GM23338 (cell line): ENCODE data around the gene NR2C1.

Experiments used
- CREB1 ChIP-seq: fragments of 250-450 bp; sonication (Bioruptor Pico); IDR thresholded peaks from 2 replicates; pipeline ENCODE4 v1.5.0; 2020; ENCODE audit warnings: low read depth, mild to moderate bottlenecking, moderate library complexity
- CTCF ChIP-seq, 2 experiments: fragments of 200-600 bp in 1 of 2; sonication (generic) in 1 of 2; conservative IDR thresholded peaks; 2 replicates each; pipeline versions ENCODE4 v1.5.1 to v1.6.1; 2016 to 2017; ENCODE audit warnings: antibody characterized with exemption in 2 of 2, low read depth in 2 of 2, mild to moderate bottlenecking in 2 of 2, moderate library complexity in 1 of 2
- EZH2 ChIP-seq: fragments of 200-600 bp; sonication (generic); IDR thresholded peaks from one replicate; pipeline ENCODE4 v1.8.0; 2017; ENCODE audit warnings: antibody characterized with exemption, mild to moderate bottlenecking, low read depth; ENCODE audit not compliant: unreplicated experiment
- EZH2phosphoT487 ChIP-seq: fragments of 200-600 bp; sonication (generic); IDR thresholded peaks from one replicate; pipeline ENCODE4 v1.8.1; 2018; ENCODE audit warnings: antibody characterized with exemption; ENCODE audit not compliant: unreplicated experiment
- JUNB ChIP-seq: IDR thresholded peaks from one replicate; pipeline ENCODE4 v1.6.1; 2016; ENCODE audit warnings: antibody characterized with exemption; ENCODE audit not compliant: unreplicated experiment
- POLR2AphosphoS5 ChIP-seq: IDR thresholded peaks from 2 replicates; pipeline ENCODE4 v1.6.1; 2016; ENCODE audit warnings: antibody characterized with exemption, low read depth
- REST ChIP-seq: IDR thresholded peaks from one replicate; pipeline ENCODE4 v1.6.1; 2018; ENCODE audit warnings: antibody characterized with exemption; ENCODE audit not compliant: unreplicated experiment

GRCh38 chr12:94998326-94998725, 75.1 kb downstream of the NR2C1 start:
- TF ChIP-seq CTCF (conservative IDR thresholded peaks at IDR 0.05; ENCODE audit: low read depth in 2 of 2) (no peak), EZH2 (no peak), EZH2phosphoT487 (no peak), POLR2AphosphoS5 (no peak), REST (no peak), CREB1 (CRISPR knock-in tag) (no peak), JUNB (no peak)
